ENCODE data around the gene EVI5L. TPM values are rescaled to one million over a fixed set of nuclear protein-coding genes. Genes with fewer than 3 reads are reported as not detected.

Gene EVI5L
- total and polyA plus RNA-seq, 4 experiments from 2014 or later, result 1.1 to 14.1 (median 7.4) TPM

DNA sequence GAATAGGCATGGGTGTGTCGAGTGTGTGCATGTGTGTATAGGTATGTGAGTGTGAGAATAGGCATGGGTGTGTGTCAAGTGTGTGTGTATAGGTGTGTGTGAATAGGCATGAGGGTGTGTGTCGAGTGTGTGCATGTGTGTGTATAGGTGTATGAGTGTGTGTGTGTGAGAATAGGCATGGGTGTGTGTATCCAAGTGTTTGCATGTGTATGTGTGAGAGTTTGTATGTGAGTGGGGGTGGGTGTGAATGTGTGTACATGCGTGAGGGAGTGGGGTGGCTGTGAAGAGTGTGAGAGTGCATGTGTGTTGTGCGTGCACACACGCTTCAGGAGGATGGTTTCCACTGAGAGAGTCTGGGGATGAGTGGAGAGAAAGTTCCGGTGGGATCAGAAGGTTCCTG lies 13.5 kb downstream of the EVI5L start:
- ChIA-PET POLR2A (ENCODE audit: partially characterized antibody) (interaction anchor here (1.3 kb wide), 1 partner anchor 13 kb away, joined by 4 read pairs; no protein-coding TSS in a partner anchor), CTCF (ENCODE audit: partially characterized antibody) (no interaction called here)
- no peaks in the 10 kb centered on the region for H3K36me3 ChIP-seq (ENCODE audit: insufficient read depth, low read length)
- Mint-ChIP-seq H3K4me3 (no peak overlapping the region), H3K27ac (no peak overlapping the region), H3K9me3 (no peaks in the 10 kb centered on the region), H3K36me3 (no peaks in the 10 kb centered on the region), H3K4me1 (no peaks in the 10 kb centered on the region), H3K27me3 (no peaks in the 10 kb centered on the region)
- no peaks in the 10 kb centered on the region for H3K9me3 ChIP-seq (ENCODE audit: control insufficient read depth in 1 of 2, low read length in 2 of 2)
- H3K27me3 ChIP-seq (ENCODE audit: insufficient read depth, low read length), result no peaks in the 10 kb centered on the region
- no peak overlapping the region for H3K27ac ChIP-seq (ENCODE audit: low read depth, low read length)
- no peak for DNase-seq
- no peaks in the 10 kb centered on the region for H3K4me1 ChIP-seq (ENCODE audit: insufficient read depth, low read length)
- H3K4me3 ChIP-seq (ENCODE audit: low read length in 2 of 2), result no peak overlapping the region
- intact Hi-C loops (cut with micrococcal nuclease), result no loop called here

GRCh38 chr19:7844405-7844804 lies 14.4 kb downstream of the EVI5L start:
- no peaks in the 10 kb centered on the region for H3K36me3 Mint-ChIP-seq
- Histone ChIP-seq H3K27me3 (ENCODE audit: insufficient read depth, low read length) (no peaks in the 10 kb centered on the region), H3K27ac (ENCODE audit: low read depth, low read length) (no peak overlapping the region), H3K4me1 (ENCODE audit: insufficient read depth, low read length) (no peaks in the 10 kb centered on the region), H3K36me3 (ENCODE audit: insufficient read depth, low read length) (no peaks in the 10 kb centered on the region), H3K9me3 (ENCODE audit: control insufficient read depth in 1 of 2, low read length in 2 of 2) (no peaks in the 10 kb centered on the region), H3K4me3 (ENCODE audit: low read length in 2 of 2) (no peak overlapping the region)
- H3K4me3 Mint-ChIP-seq, result no peak overlapping the region
- ChIA-PET POLR2A (ENCODE audit: partially characterized antibody) (interaction anchor here (0.6 to 1.3 kb wide), 2 partner anchors 13 to 31 kb away, joined by 3 to 4 read pairs; no protein-coding TSS in a partner anchor), CTCF (ENCODE audit: partially characterized antibody) (no interaction called here)
- intact Hi-C loops (cut with micrococcal nuclease), result no loop called here
- DNase-seq, result no peak
- no peaks in the 10 kb centered on the region for H3K4me1 Mint-ChIP-seq
- peak overlapping the region in 1 of 7 donors; percentile 21 for H3K27ac Mint-ChIP-seq
- H3K9me3 Mint-ChIP-seq, result no peaks in the 10 kb centered on the region
- H3K27me3 Mint-ChIP-seq, result no peaks in the 10 kb centered on the region

DNA sequence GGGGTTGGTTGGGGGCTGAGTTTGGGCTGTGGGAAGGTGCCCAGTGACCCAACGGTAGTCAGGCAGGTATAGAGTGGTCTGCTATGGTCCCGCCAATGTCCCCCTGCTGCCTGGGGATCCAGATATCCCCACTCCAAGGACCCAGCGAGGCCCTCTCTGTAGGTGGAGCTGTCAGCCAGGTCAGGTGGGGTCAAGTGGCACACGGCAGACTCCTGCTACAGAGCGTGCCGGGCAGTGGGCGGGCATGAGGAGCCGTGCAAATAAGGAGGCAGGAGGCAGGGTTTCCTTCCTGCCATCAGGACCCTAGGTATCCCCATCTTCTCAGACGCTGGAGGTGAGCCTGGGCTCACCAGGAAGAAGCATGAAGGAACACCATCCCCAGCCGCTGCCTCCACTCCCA lies 14.9 kb downstream of the EVI5L start:
- no peak for DNase-seq
- H3K4me1 ChIP-seq (ENCODE audit: insufficient read depth, low read length), result no peaks in the 10 kb centered on the region
- no peaks in the 10 kb centered on the region for H3K9me3 ChIP-seq (ENCODE audit: control insufficient read depth in 1 of 2, low read length in 2 of 2)
- intact Hi-C loops (cut with micrococcal nuclease), result no loop called here
- H3K36me3 Mint-ChIP-seq, result no peaks in the 10 kb centered on the region
- no peaks in the 10 kb centered on the region for H3K27me3 Mint-ChIP-seq
- no peak overlapping the region for H3K4me3 ChIP-seq (ENCODE audit: low read length in 2 of 2)
- H3K4me3 Mint-ChIP-seq, result no peak overlapping the region
- CTCF ChIA-PET (ENCODE audit: partially characterized antibody), result no interaction called here
- H3K27ac ChIP-seq (ENCODE audit: low read depth, low read length), result no peak overlapping the region
- peak overlapping the region in 1 of 7 donors; percentile 48 for H3K27ac Mint-ChIP-seq
- no peaks in the 10 kb centered on the region for H3K9me3 Mint-ChIP-seq
- POLR2A ChIA-PET (ENCODE audit: partially characterized antibody), result interaction anchor here (1.3 kb wide), 1 partner anchor 14 kb away, joined by 4 read pairs; no protein-coding TSS in a partner anchor
- no peaks in the 10 kb centered on the region for H3K36me3 ChIP-seq (ENCODE audit: insufficient read depth, low read length)
- no peaks in the 10 kb centered on the region for H3K4me1 Mint-ChIP-seq
- no peaks in the 10 kb centered on the region for H3K27me3 ChIP-seq (ENCODE audit: insufficient read depth, low read length)

DNA sequence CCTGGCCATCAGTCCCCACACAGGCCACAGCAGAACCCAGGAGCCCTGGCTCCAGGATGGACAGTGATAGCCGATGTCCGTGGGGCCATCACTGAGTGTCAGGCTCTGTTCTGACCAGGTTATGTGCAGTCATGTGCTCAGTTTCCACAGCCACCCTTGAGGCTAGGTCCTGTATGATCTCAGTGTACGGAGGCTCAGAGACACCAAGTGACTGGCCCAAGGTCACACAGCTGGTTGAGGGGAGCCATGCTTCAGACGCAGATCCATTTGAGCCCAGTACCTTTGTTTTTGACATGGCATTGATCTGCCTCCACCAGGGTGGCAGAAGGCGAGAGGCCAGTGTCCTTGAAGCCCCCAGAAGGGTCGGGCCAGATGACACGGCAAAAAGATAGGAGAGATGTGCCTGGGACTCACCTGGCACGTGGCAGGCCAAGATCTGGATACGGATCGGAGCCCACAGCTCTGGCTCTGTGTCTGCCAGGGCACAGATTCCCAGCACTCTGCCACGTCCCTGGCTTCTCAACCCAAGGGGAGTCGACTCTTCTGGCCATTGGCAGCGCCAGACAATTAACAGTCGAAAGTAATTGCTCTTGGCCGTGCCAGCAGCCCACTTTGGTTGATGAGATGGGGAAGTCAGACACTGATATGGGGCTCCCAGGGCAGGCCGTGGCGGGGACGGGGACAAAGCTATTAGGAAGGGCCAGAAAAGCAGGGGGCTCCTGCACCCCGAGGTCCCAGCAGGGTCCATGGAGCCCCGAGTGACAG lies 15.6 kb downstream of the EVI5L start:
- ChIA-PET POLR2A (ENCODE audit: partially characterized antibody) (no interaction called here), CTCF (ENCODE audit: partially characterized antibody) (no interaction called here)
- H3K36me3 Mint-ChIP-seq, result no peaks in the 10 kb centered on the region

DNA sequence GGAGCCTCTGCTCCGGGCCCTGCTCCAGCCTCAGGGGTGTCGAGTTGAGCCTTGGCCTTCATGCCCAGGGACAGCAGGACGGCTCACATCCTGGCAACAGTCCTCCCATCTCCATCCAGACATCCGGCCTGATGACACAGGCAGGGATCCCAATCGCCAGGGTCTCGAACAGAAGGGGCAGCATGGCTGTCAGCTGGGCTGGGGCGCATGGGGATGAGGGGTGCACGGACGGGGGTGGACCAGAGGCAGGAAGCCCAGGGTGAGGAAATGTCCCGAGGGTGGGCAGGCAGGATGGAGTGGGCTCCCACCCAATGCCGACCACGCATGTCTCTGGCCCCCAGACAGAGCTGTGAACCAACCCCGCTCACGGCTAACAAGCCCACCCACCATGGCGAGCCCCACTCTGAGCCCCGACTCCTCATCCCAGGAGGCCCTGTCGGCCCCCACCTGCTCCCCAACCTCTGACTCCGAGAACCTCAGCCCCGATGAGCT lies 16.2 kb downstream of the EVI5L start:
- H3K4me3 Mint-ChIP-seq, result no peak overlapping the region
- ChIA-PET CTCF (ENCODE audit: partially characterized antibody) (no interaction called here), POLR2A (ENCODE audit: partially characterized antibody) (no interaction called here)
- Histone ChIP-seq H3K9me3 (ENCODE audit: control insufficient read depth in 1 of 2, low read length in 2 of 2) (no peaks in the 10 kb centered on the region), H3K4me1 (ENCODE audit: insufficient read depth, low read length) (no peaks in the 10 kb centered on the region), H3K27me3 (ENCODE audit: insufficient read depth, low read length) (no peaks in the 10 kb centered on the region), H3K27ac (ENCODE audit: low read depth, low read length) (no peak overlapping the region), H3K4me3 (ENCODE audit: low read length in 2 of 2) (no peak overlapping the region), H3K36me3 (ENCODE audit: insufficient read depth, low read length) (no peaks in the 10 kb centered on the region)
- no peaks in the 10 kb centered on the region for H3K36me3 Mint-ChIP-seq
- H3K27me3 Mint-ChIP-seq, result no peaks in the 10 kb centered on the region
- H3K27ac Mint-ChIP-seq, result no peak overlapping the region
- no peaks in the 10 kb centered on the region for H3K4me1 Mint-ChIP-seq
- H3K9me3 Mint-ChIP-seq, result no peaks in the 10 kb centered on the region
- intact Hi-C loops (cut with micrococcal nuclease), result no loop called here
- DNase-seq, result no peak

More for the DNA sequence above, 15.6 kb downstream of the EVI5L start:
- DNase-seq, result no peak
- Histone ChIP-seq H3K4me1 (ENCODE audit: insufficient read depth, low read length) (no peaks in the 10 kb centered on the region), H3K4me3 (ENCODE audit: low read length in 2 of 2) (no peak overlapping the region), H3K9me3 (ENCODE audit: control insufficient read depth in 1 of 2, low read length in 2 of 2) (no peaks in the 10 kb centered on the region), H3K27me3 (ENCODE audit: insufficient read depth, low read length) (no peaks in the 10 kb centered on the region), H3K27ac (ENCODE audit: low read depth, low read length) (no peak overlapping the region), H3K36me3 (ENCODE audit: insufficient read depth, low read length) (no peaks in the 10 kb centered on the region)
- Mint-ChIP-seq H3K27me3 (no peaks in the 10 kb centered on the region), H3K9me3 (no peaks in the 10 kb centered on the region), H3K27ac (no peak overlapping the region), H3K4me3 (no peak overlapping the region), H3K4me1 (no peaks in the 10 kb centered on the region)
- intact Hi-C loops (cut with micrococcal nuclease), result no loop called here

DNA sequence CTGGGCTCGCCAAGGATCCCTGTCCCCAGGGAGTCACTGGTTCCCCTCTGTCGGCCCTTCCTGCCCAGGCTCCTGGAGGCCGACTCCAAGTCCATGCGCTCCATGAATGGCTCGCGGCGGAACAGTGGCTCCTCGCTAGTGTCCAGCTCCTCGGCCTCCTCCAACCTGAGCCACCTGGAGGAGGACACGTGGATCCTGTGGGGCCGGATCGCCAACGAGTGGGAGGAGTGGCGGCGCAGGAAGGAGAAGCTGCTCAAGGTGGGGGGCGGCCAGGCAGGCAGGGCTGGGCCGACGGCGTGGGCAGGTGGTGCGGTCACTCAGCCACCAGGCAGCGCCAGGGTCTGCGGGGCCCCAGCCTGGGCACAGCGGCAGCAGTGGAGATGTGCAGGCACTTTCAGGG lies 17.6 kb downstream of the EVI5L start:
- H3K4me1 ChIP-seq (ENCODE audit: insufficient read depth, low read length), result no peaks in the 10 kb centered on the region
- Mint-ChIP-seq H3K9me3 (no peaks in the 10 kb centered on the region), H3K27me3 (no peaks in the 10 kb centered on the region), H3K36me3 (no peaks in the 10 kb centered on the region), H3K27ac (no peak overlapping the region), H3K4me1 (peaks cover 0 to under 1% (median 0%) of the 10 kb centered on the region in 4 donors), H3K4me3 (no peak overlapping the region)
- no peak for DNase-seq
- no peak overlapping the region for H3K27ac ChIP-seq (ENCODE audit: low read depth, low read length)
- ChIA-PET CTCF (ENCODE audit: partially characterized antibody) (no interaction called here), POLR2A (ENCODE audit: partially characterized antibody) (no interaction called here)
- no peaks in the 10 kb centered on the region for H3K27me3 ChIP-seq (ENCODE audit: insufficient read depth, low read length)
- H3K4me3 ChIP-seq (ENCODE audit: low read length in 2 of 2), result no peak overlapping the region
- no peaks in the 10 kb centered on the region for H3K36me3 ChIP-seq (ENCODE audit: insufficient read depth, low read length)
- intact Hi-C loops (cut with micrococcal nuclease), result no loop called here
- H3K9me3 ChIP-seq (ENCODE audit: control insufficient read depth in 1 of 2, low read length in 2 of 2), result no peaks in the 10 kb centered on the region

GRCh38 chr19:7848779-7849457 lies 18.9 kb downstream of the EVI5L start:
- Mint-ChIP-seq H3K9me3 (no peaks in the 10 kb centered on the region), H3K36me3 (no peaks in the 10 kb centered on the region), H3K27me3 (no peaks in the 10 kb centered on the region), H3K4me1 (peaks cover 3 to 10% (median 6%) of the 10 kb centered on the region in 4 donors), H3K27ac (no peak overlapping the region), H3K4me3 (no peak overlapping the region)
- ChIA-PET POLR2A (ENCODE audit: partially characterized antibody) (no interaction called here), CTCF (ENCODE audit: partially characterized antibody) (interaction anchor here (1.7 kb wide), 1 partner anchor 10 kb away, joined by 3 read pairs; no protein-coding TSS in a partner anchor)
- intact Hi-C loops (cut with micrococcal nuclease), result no loop called here
- no peaks in the 10 kb centered on the region for H3K36me3 ChIP-seq (ENCODE audit: insufficient read depth, low read length)
- H3K27ac ChIP-seq (ENCODE audit: low read depth, low read length), result no peak overlapping the region
- H3K27me3 ChIP-seq (ENCODE audit: insufficient read depth, low read length), result no peaks in the 10 kb centered on the region
- peaks cover 8% of the 10 kb centered on the region for H3K4me1 ChIP-seq (ENCODE audit: insufficient read depth, low read length)
- no peaks in the 10 kb centered on the region for H3K9me3 ChIP-seq (ENCODE audit: control insufficient read depth in 1 of 2, low read length in 2 of 2)
- H3K4me3 ChIP-seq (ENCODE audit: low read length in 2 of 2), result no peak overlapping the region
- DNase-seq, result no peak
